SK-N-MC (cell line): ENCODE measurements around the gene PRIM2.
"Not testable (repeated sequence)": the region's sequence is repeated elsewhere in the genome, so short reads cannot be mapped to it uniquely, and the experiment has no call there.

Experiments used
- DNase-seq: peaks from one replicate; pipeline ENCODE4 v3.0.0-alpha.2; 2011; ENCODE audit warnings: low read depth, low spot score
- H3K27ac ChIP-seq: fragments of 200-600 bp; sonication (generic); 2 replicates; pipeline ENCODE4 v1.5.1; 2016; ENCODE audit warnings: mixed run types
- H3K36me3 ChIP-seq: fragments of 200-600 bp; sonication (generic); 2 replicates; pipeline ENCODE4 v1.6.1; 2017; ENCODE audit warnings: antibody characterized with exemption, low read length, mixed read lengths; ENCODE audit not compliant: insufficient read depth
- H3K4me3 ChIP-seq: fragments of 200-600 bp; sonication (generic); 2 replicates; pipeline ENCODE4 v1.5.1; 2016
- H3K9ac ChIP-seq: fragments of 200-600 bp; sonication (generic); 2 replicates; pipeline ENCODE4 v1.8.0; 2017; ENCODE audit warnings: mixed run types, mixed read lengths; ENCODE audit not compliant: insufficient read length
- H3K9me3 ChIP-seq: fragments of 200-600 bp; sonication (generic); 2 replicates; pipeline ENCODE4 v1.6.1; 2017; ENCODE audit warnings: low read depth, mild to moderate bottlenecking, antibody characterized with exemption, low read length, moderate library complexity, mixed read lengths

Gene PRIM2

DNA sequence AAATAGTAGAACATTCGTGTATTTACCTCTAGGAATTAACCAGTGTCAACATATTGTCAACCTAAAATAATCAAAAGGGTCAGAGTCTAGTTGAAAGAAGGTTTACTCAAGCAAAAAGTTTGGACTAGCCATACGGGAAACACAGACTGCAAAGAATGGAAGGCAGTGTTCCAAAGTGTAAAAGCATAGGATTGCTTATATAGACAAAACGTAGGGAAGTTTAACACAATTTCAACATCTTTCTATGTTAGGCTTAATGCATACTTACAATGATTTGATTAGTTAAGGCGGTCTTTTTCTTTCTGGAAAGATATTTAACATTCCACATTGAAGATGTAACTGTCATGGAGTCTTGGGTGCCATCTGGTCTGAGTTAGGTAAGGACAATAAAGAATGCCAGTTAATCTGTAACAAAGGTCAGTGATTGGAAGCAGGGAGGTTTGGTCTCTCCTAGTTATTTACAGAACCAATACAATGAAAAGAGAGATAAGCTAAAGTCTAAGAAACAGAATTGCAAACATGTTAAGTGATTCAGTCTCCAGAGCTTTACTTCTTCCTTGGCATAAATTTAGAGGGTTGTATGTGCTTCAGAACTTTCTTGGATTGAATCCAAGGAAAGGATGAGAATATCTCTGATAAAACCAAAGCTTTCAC lies 183.1 kb downstream of the PRIM2 start:
- not testable (repeated sequence) for H3K36me3 ChIP-seq, H3K9me3 ChIP-seq
- peak; percentile 55 for DNase-seq
- peak overlapping the region; percentile 58 for H3K4me3 ChIP-seq
- H3K27ac ChIP-seq: peak overlapping the region; percentile 94
- peak overlapping the region; percentile 7 for H3K9ac ChIP-seq

DNA sequence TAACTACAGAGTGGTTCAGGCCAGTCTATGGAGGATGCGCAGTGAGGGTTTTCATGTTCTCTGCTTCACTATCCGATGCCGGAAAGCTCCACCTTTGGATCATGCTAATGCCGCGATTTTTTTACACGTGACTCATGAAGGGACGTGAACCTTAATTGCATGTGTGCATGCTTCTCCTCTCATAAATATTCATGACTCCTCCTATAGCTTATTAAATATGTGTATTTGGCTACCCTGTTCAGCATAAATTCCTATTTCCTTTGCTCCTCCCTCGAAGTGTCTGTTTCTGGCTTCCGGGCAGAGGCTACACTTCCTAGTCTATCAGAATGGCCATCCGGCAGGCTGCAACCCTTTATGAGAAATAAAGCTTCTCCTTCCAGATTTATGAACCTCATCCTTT lies 185.0 kb downstream of the PRIM2 start:
- DNase-seq, H3K9ac ChIP-seq, H3K9me3 ChIP-seq, H3K36me3 ChIP-seq: not testable (repeated sequence)
- 0 out of 2 replicates have a peak overlapping the region, but pooled peaks have one; percentile 7 for H3K4me3 ChIP-seq
- H3K27ac ChIP-seq: peak overlapping the region; percentile 94

DNA sequence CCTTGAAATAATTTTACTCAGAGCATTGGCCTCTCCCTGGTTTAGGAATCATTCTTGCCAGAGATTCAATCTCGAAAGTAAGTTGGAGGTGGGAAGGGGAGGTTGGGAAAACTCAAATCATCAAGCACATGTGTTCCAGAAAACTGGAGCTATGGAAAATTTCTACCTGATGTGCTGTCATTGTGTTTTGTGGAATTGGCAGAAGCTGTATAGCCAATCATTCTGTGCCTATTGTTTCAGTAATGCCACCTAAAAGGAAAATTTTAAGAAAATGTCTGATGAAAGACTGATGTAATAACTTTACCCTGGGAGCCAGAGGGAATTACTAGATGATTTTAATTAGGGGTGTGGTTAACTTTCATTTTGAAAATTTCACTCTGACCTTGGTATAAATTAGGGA lies 187.8 kb downstream of the PRIM2 start:
- not testable (repeated sequence) for H3K9me3 ChIP-seq, H3K36me3 ChIP-seq, H3K9ac ChIP-seq, DNase-seq, H3K4me3 ChIP-seq
- H3K27ac ChIP-seq: peak overlapping the region; percentile 67

DNA sequence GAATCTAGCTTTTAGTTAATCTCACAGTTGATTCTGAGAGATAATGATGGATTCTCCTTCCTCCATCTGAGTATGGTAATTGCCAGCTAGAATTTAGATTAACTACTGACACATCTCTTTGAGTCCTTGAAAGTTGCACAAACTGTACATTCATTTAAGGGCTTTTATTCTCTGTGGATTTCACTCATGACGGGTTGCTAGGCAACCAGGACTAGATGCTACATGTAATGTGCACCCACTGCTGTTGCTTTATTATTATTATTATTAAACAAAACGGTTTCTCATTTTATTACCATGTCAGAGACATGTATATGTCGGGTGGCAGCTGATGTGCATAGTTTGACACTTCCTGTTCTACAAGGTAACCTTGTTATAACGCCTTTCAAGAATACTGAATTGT lies 193.0 kb downstream of the PRIM2 start:
- H3K27ac ChIP-seq, H3K9me3 ChIP-seq, H3K9ac ChIP-seq, H3K4me3 ChIP-seq, DNase-seq, H3K36me3 ChIP-seq: not testable (repeated sequence)

DNA sequence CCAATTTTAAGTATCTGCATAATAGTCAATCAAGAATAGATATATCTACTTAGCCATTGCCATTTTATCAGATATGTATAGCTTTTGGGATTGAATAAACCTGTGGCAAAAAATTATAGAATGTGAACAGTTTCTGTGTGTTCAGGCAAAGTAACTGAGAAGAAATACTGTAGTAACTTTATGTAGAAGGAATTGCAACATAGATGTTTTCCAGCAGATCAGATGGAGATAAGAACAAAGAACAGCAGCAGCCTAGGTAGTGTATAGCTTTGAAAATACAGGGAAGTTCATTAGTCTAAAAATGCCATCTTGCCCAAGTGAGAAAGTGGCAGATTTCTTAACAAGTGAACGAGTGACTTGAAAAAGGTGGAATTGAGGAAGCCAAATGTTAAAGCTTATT lies 197.7 kb downstream of the PRIM2 start:
- not testable (repeated sequence) for DNase-seq, H3K4me3 ChIP-seq, H3K9ac ChIP-seq, H3K9me3 ChIP-seq, H3K27ac ChIP-seq, H3K36me3 ChIP-seq

DNA sequence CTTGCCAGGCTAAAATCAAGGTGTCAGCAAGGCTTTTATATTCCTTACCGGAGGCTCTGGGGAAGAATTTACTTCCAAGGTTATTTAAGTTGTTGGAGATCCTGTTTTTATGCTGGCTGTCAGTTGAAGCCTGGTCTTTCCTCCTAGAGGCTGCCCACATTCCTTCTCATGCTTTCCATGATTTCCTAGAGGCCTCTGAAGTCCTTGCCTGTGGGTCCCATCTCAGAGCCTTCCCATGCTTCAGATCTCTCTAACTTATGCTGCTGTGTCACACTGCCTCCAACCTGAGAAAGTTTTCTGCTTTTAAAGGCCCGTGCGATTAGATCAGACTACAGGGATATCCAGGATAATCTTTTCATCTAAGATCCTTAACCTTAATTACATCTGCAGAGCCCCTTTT lies 198.4 kb downstream of the PRIM2 start:
- not testable (repeated sequence) for H3K9me3 ChIP-seq, H3K9ac ChIP-seq, H3K36me3 ChIP-seq, H3K27ac ChIP-seq, H3K4me3 ChIP-seq, DNase-seq

DNA sequence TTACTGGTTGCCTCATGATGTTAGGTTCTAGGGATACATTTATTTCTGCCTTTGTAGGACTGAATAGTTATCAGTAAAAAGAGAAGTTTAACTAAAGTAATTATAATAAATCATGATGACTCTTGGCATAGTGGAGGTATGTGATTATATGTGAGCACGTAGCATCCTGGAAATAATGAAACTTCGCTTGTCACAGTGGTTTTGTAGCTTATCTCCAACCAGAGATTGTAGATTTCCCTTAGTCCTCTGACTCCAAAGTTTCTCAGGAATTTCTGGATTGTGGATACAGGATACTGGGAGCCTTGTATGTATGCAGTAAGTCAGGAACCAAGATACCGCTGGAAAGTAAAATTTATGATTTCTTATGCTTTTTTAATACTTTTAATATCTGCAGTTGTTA lies 199.3 kb downstream of the PRIM2 start:
- DNase-seq, H3K9ac ChIP-seq, H3K27ac ChIP-seq, H3K9me3 ChIP-seq, H3K4me3 ChIP-seq, H3K36me3 ChIP-seq: not testable (repeated sequence)

DNA sequence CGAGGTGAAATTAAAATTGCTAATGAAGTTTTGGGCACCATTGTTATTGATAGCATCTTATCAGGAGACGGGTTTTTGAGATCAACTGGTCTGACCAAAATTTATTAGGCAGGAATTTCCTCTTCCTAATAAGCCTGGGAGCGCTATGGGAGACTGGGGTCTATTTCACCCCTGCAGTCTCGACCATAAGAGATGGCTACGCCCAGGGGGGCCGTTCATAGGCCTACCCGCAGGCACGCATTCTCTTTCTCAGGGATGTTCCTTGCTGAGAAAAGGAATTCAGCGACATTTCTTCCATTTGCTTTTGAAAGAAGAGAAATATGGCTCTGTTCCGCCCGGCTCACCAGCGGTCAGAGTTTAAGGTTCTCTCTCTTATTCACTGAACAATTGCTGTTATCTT lies 201.8 kb downstream of the PRIM2 start:
- H3K4me3 ChIP-seq, H3K27ac ChIP-seq, DNase-seq, H3K9ac ChIP-seq, H3K9me3 ChIP-seq, H3K36me3 ChIP-seq: not testable (repeated sequence)

DNA sequence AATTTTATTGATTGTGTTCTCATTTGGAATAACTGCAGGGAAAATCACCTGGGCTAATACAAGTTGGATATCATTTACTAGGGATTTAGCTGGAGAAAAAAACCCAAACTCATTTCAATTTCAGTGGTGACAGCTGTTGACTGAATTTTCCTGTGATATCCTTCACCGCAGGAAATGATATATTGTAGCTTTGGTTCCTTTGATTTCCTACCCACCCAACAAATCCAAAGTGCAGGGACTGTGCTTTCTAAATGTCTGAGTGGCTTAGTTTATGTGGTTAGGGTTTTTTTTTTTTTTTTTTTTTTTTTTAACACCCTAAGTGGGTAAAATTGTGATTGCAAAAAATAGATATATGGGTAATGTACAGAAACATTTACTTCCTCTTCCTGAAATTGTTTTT lies 203.7 kb downstream of the PRIM2 start:
- DNase-seq, H3K9ac ChIP-seq, H3K27ac ChIP-seq, H3K9me3 ChIP-seq, H3K4me3 ChIP-seq, H3K36me3 ChIP-seq: not testable (repeated sequence)

DNA sequence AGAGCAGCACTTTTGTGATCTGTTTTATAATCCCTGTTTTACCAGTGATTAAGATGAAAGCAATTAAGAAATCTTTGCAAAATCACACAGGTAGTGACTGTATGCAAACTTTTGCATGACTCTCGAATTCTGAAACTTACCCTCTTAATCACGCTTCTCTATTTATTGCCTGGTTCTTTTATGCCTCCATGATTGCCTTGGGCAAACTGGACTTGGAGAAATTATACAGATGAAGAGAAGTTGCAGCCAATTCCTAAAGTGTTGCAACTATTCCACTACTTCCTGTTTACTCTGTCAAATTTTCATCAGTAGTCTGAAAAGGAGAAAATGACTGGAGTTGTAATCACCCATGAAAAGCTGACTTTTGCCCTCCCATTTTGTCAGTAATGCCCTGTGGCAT lies 205.8 kb downstream of the PRIM2 start:
- H3K36me3 ChIP-seq, DNase-seq, H3K27ac ChIP-seq, H3K9ac ChIP-seq, H3K9me3 ChIP-seq, H3K4me3 ChIP-seq: not testable (repeated sequence)

DNA sequence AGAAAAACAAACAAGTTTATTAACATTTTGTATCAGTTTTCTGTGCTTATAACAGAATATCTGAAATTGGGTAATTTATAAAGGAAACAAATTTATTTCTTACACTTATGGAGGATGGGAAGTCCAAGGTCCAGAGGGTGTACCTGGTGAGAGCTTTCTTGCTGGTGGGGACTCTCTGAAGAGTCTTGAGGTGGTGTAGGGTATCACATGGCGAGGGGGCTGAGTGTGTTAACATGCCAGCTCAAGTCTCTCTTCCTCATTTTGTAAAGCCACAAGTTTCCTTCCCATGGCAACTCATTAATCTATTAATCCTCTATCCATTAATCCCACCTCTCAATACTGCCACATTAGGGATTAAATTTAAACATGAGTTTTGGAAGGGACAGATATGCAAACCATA lies 212.3 kb downstream of the PRIM2 start:
- not testable (repeated sequence) for H3K36me3 ChIP-seq, H3K4me3 ChIP-seq, H3K9me3 ChIP-seq, H3K9ac ChIP-seq, H3K27ac ChIP-seq, DNase-seq

DNA sequence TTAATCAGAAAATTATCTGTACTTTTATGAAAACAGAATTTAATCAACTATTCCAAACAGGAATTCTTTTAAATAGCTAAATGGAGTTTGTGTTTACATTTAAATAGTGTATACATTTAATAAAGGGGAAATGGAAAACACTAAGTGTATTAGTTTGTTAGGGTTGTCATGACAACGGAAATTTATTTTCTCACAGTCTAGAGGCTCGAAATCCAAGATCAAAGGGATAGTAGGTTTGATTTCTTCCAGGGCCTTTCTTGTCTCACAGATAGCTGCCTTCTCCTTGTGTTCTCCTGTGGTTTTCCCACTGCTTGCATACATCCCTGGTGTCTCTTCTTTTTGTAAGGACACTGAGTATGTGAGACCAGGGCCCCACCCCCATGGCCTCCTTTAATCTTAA lies 215.2 kb downstream of the PRIM2 start:
- not testable (repeated sequence) for H3K4me3 ChIP-seq, DNase-seq, H3K36me3 ChIP-seq, H3K27ac ChIP-seq, H3K9me3 ChIP-seq, H3K9ac ChIP-seq

DNA sequence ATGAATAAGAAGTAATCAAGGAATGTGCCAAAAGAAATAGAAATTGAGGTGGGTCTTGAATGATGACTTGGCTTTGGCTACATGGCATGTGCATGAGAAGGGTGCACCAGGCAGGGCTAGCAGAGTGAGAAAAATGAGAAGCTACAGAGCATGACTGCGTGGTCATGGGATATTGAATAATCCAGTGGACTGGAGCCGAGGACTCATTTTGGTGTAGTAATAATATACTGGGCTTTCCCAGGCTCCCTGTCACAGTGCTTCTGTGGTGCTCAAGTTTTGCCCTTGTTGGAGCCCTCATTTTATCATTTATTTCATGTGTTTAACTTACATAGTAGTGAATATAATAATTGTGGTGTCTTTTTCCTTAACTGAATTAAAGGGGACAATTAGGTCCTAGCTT lies 217.7 kb downstream of the PRIM2 start:
- DNase-seq, H3K9me3 ChIP-seq, H3K9ac ChIP-seq, H3K27ac ChIP-seq, H3K36me3 ChIP-seq, H3K4me3 ChIP-seq: not testable (repeated sequence)

DNA sequence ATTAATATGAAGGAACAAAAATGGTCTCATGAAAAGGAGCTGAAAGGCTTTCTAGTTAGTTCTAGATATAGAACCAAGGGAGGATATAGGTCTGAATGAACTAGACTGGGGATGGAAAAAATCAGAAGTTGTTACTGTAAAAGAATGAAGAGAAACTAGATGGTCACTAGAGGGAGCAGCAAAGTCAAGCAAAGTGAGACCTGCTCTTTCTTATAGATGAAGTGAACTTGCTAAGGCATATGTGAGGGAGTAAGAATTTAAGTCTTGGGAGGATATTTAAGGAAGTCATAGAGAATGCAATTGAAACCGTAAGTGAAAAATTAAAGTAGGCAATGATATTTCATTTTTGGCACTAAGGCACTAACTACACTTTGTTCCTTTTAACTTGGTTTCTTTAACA lies 218.6 kb downstream of the PRIM2 start:
- not testable (repeated sequence) for DNase-seq, H3K36me3 ChIP-seq, H3K4me3 ChIP-seq, H3K9ac ChIP-seq, H3K9me3 ChIP-seq, H3K27ac ChIP-seq

DNA sequence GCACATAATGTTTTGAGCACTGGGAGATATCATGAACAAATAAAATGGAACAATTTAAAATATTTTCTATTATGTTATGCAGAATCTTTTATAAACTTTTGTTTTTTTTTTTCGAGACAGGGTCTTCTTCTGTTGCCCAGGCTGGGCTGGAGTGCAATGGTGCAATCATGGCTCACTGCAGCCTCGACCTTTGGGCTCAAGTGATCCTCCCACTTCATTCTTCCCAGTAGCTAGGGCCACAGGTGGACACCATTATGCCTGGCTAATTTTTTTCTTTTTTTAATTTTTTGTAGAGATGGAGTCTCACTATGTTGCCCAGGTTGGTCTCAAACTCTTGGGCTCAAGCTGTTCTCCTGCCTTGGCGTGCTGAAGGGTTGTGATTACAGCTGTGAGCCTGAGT lies 220.5 kb downstream of the PRIM2 start:
- not testable (repeated sequence) for H3K9ac ChIP-seq, DNase-seq, H3K27ac ChIP-seq, H3K4me3 ChIP-seq, H3K36me3 ChIP-seq, H3K9me3 ChIP-seq
